Hippocampal formation (tissue), 2 donors: Measurements from ENCODE around the gene EXOG.

ENCODE experiments used
- DNase-seq, 2 donors: peaks; one replicate each; lab custom pipeline; 2025; lab: John Stamatoyannopoulos, UW

Gene EXOG

GRCh38 chr3:38545983-38546382 is 49.8 kb downstream of the EXOG start:
- DNase-seq: no peak

- no peak for DNase-seq
Measured at GRCh38 chr3:38548154-38548931, 52.2 kb downstream of the EXOG start.

GRCh38 chr3:38549082-38549481 is 52.9 kb downstream of the EXOG start:
- no peak for DNase-seq

- DNase-seq: no peak
Measured at GRCh38 chr3:38549486-38549885, 53.3 kb downstream of the EXOG start.

- DNase-seq: no peak
Measured at GRCh38 chr3:38549957-38550840, 54.1 kb downstream of the EXOG start.

GRCh38 chr3:38551026-38551832 is 55.1 kb downstream of the EXOG start:
- DNase-seq: no peak

GRCh38 chr3:38552364-38552763 is 56.2 kb downstream of the EXOG start:
- no peak for DNase-seq

GRCh38 chr3:38553071-38553470 is 56.9 kb downstream of the EXOG start:
- no peak for DNase-seq

GRCh38 chr3:38554127-38554827 is 58.1 kb downstream of the EXOG start:
- no peak for DNase-seq

- DNase-seq: no peak
Measured at GRCh38 chr3:38555149-38555840, 59.2 kb downstream of the EXOG start.

GRCh38 chr3:38555926-38556325 is 59.8 kb downstream of the EXOG start:
- DNase-seq: no peak

GRCh38 chr3:38556640-38557358 is 60.7 kb downstream of the EXOG start:
- DNase-seq: no peak

GRCh38 chr3:38558864-38559263 is 62.7 kb downstream of the EXOG start:
- no peak for DNase-seq

GRCh38 chr3:38560284-38560683 is 64.1 kb downstream of the EXOG start:
- no peak for DNase-seq

GRCh38 chr3:38560996-38561717 is 65.0 kb downstream of the EXOG start:
- DNase-seq: no peak

GRCh38 chr3:38561746-38562466 is 65.8 kb downstream of the EXOG start:
- no peak for DNase-seq

- no peak for DNase-seq
Measured at GRCh38 chr3:38562467-38562925, 66.4 kb downstream of the EXOG start.

GRCh38 chr3:38563070-38563885 is 67.1 kb downstream of the EXOG start:
- no peak for DNase-seq
